ENCODE data around the gene MGAT4D.

Gene MGAT4D

GRCh38 chr4:140504261-140504660, 6.2 kb upstream of the MGAT4D start:
- H3K27ac ChIP-seq (ENCODE audit: low read length) = no peak overlapping the region
- H4K20me1 ChIP-seq (ENCODE audit: insufficient read depth, low read length) = no peaks in the 10 kb centered on the region
- peaks cover 24% of the 10 kb centered on the region for H3K27me3 ChIP-seq (ENCODE audit: insufficient read depth, low read length, poor library complexity)
- no peak overlapping the region for H3K9ac ChIP-seq (ENCODE audit: low read depth, low read length)
- H3K79me2 ChIP-seq (ENCODE audit: insufficient read depth, low read length) = no peaks in the 10 kb centered on the region
- no peaks in the 10 kb centered on the region for H3K4me1 ChIP-seq (ENCODE audit: insufficient read depth, low read length)
- ATAC-seq (ENCODE audit: insufficient read depth, low read depth) = no peak
- no peaks in the 10 kb centered on the region for H3K36me3 ChIP-seq (ENCODE audit: insufficient read depth, low read length)
- no peak overlapping the region for H3K4me3 ChIP-seq (ENCODE audit: low read depth in 1 of 2, low read length in 2 of 2)
- H3K4me2 ChIP-seq (ENCODE audit: insufficient read depth, low read length) = no peak overlapping the region
- TF ChIP-seq CTCF (IDR thresholded peaks at IDR 0.05; ENCODE audit: borderline replicate concordance, extremely low read depth, low read length, poor library complexity, severe bottlenecking) = no peak
- no peak for TF ChIP-seq EZH2 (IDR thresholded peaks at IDR 0.05; ENCODE audit: borderline replicate concordance, low read depth, low read length, severe bottlenecking)
- DNase-seq = no peak
- no peaks in the 10 kb centered on the region for H3K9me3 ChIP-seq (ENCODE audit: insufficient read depth, low read length, severe bottlenecking)
- H2AFZ ChIP-seq (ENCODE audit: low read depth, low read length) = no peak overlapping the region

GRCh38 chr4:140499391-140499790, 1.3 kb upstream of the MGAT4D start:
- no peak overlapping the region for H3K4me2 ChIP-seq (ENCODE audit: insufficient read depth, low read length)
- no peaks in the 10 kb centered on the region for H4K20me1 ChIP-seq (ENCODE audit: insufficient read depth, low read length)
- no peaks in the 10 kb centered on the region for H3K9me3 ChIP-seq (ENCODE audit: insufficient read depth, low read length, severe bottlenecking)
- DNase-seq = no peak
- no peak overlapping the region for H3K9ac ChIP-seq (ENCODE audit: low read depth, low read length)
- H3K4me1 ChIP-seq (ENCODE audit: insufficient read depth, low read length) = no peaks in the 10 kb centered on the region
- peaks cover 40% of the 10 kb centered on the region for H3K27me3 ChIP-seq (ENCODE audit: insufficient read depth, low read length, poor library complexity)
- H3K27ac ChIP-seq (ENCODE audit: low read length) = no peak overlapping the region
- H3K4me3 ChIP-seq (ENCODE audit: low read depth in 1 of 2, low read length in 2 of 2) = no peak overlapping the region
- no peak overlapping the region for H2AFZ ChIP-seq (ENCODE audit: low read depth, low read length)
- no peak for ATAC-seq (ENCODE audit: insufficient read depth, low read depth)
- no peaks in the 10 kb centered on the region for H3K36me3 ChIP-seq (ENCODE audit: insufficient read depth, low read length)
- no peak for TF ChIP-seq CTCF (IDR thresholded peaks at IDR 0.05; ENCODE audit: borderline replicate concordance, extremely low read depth, low read length, poor library complexity, severe bottlenecking)
- TF ChIP-seq EZH2 (IDR thresholded peaks at IDR 0.05; ENCODE audit: borderline replicate concordance, low read depth, low read length, severe bottlenecking) = no peak
- H3K79me2 ChIP-seq (ENCODE audit: insufficient read depth, low read length) = no peaks in the 10 kb centered on the region

GRCh38 chr4:140497405-140497746, 717 bp downstream of the MGAT4D start:
- TF ChIP-seq CTCF (IDR thresholded peaks at IDR 0.05; ENCODE audit: borderline replicate concordance, extremely low read depth, low read length, poor library complexity, severe bottlenecking) (no peak), EZH2 (IDR thresholded peaks at IDR 0.05; ENCODE audit: borderline replicate concordance, low read depth, low read length, severe bottlenecking) (no peak)
- no peak for DNase-seq
- Histone ChIP-seq H3K36me3 (ENCODE audit: insufficient read depth, low read length) (no peaks in the 10 kb centered on the region), H3K9ac (ENCODE audit: low read depth, low read length) (no peak overlapping the region), H3K27ac (ENCODE audit: low read length) (no peak overlapping the region), H3K27me3 (ENCODE audit: insufficient read depth, low read length, poor library complexity) (peaks cover 40% of the 10 kb centered on the region), H2AFZ (ENCODE audit: low read depth, low read length) (no peak overlapping the region), H3K4me1 (ENCODE audit: insufficient read depth, low read length) (no peaks in the 10 kb centered on the region), H4K20me1 (ENCODE audit: insufficient read depth, low read length) (no peaks in the 10 kb centered on the region), H3K4me3 (ENCODE audit: low read depth in 1 of 2, low read length in 2 of 2) (no peak overlapping the region), H3K79me2 (ENCODE audit: insufficient read depth, low read length) (no peaks in the 10 kb centered on the region), H3K9me3 (ENCODE audit: insufficient read depth, low read length, severe bottlenecking) (no peaks in the 10 kb centered on the region), H3K4me2 (ENCODE audit: insufficient read depth, low read length) (no peak overlapping the region)
- ATAC-seq (ENCODE audit: insufficient read depth, low read depth) = no peak

GRCh38 chr4:140485939-140486338, 12.2 kb downstream of the MGAT4D start:
- ATAC-seq (ENCODE audit: insufficient read depth, low read depth) (no peak), DNase-seq (no peak)
- Histone ChIP-seq H3K36me3 (ENCODE audit: insufficient read depth, low read length) (no peaks in the 10 kb centered on the region), H3K4me3 (ENCODE audit: low read depth in 1 of 2, low read length in 2 of 2) (no peak overlapping the region), H2AFZ (ENCODE audit: low read depth, low read length) (no peak overlapping the region), H3K9ac (ENCODE audit: low read depth, low read length) (no peak overlapping the region), H3K27ac (ENCODE audit: low read length) (no peak overlapping the region), H3K4me2 (ENCODE audit: insufficient read depth, low read length) (no peak overlapping the region), H3K79me2 (ENCODE audit: insufficient read depth, low read length) (no peaks in the 10 kb centered on the region), H3K27me3 (ENCODE audit: insufficient read depth, low read length, poor library complexity) (peaks cover 8% of the 10 kb centered on the region), H4K20me1 (ENCODE audit: insufficient read depth, low read length) (no peaks in the 10 kb centered on the region), H3K4me1 (ENCODE audit: insufficient read depth, low read length) (no peaks in the 10 kb centered on the region), H3K9me3 (ENCODE audit: insufficient read depth, low read length, severe bottlenecking) (no peaks in the 10 kb centered on the region)
- TF ChIP-seq CTCF (IDR thresholded peaks at IDR 0.05; ENCODE audit: borderline replicate concordance, extremely low read depth, low read length, poor library complexity, severe bottlenecking) = no peak
- TF ChIP-seq EZH2 (IDR thresholded peaks at IDR 0.05; ENCODE audit: borderline replicate concordance, low read depth, low read length, severe bottlenecking) = no peak
